GM19043 (cell line): Measurements from ENCODE around the gene RSPRY1.

Source experiments
- ATAC-seq: cut with Tn5 transposase; IDR thresholded peaks from one replicate; pipeline ENCODE4 v1.9.1; 2021; ENCODE audit warnings: low read depth; ENCODE audit not compliant: unreplicated experiment

Gene RSPRY1

DNA sequence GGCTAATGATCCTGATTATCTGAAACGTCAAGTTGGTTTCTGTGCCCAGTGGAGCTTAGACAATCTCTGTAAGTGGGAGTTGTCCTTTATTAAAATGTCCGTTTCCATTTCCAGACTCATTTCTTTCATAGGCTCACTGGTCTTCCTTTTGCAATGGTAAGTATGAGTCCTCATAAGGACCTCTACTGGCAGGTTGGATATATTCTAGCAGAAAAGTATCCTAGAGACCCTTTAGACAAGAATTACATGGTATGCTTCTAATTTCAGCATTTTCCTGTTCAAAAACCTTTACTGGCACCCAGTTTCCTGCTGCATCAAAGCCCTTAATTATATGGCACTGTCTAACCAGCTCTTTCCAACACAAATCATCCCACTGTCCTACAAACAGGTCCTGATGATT, 30.8 kb downstream of the RSPRY1 start:
- ATAC-seq, result no peak

DNA sequence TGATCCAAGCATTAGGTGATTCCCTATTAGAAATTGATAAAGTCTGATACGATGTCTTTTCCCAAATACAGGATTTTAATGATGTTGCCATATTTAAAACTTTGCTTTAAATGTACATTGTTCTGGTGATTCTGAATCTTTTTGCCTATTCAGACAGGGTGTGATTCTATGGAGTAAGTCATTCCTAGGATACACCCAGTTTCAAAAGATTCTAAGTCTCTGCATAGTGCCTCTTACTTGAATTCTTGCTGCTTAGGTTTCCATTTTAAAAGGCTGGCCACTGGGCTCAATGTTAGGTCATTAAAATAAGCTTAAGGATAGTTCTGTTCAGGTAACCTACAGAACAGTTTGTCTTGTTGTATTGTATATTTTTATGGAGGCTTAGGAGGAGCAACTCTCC, 36.9 kb downstream of the RSPRY1 start:
- no peak for ATAC-seq

DNA sequence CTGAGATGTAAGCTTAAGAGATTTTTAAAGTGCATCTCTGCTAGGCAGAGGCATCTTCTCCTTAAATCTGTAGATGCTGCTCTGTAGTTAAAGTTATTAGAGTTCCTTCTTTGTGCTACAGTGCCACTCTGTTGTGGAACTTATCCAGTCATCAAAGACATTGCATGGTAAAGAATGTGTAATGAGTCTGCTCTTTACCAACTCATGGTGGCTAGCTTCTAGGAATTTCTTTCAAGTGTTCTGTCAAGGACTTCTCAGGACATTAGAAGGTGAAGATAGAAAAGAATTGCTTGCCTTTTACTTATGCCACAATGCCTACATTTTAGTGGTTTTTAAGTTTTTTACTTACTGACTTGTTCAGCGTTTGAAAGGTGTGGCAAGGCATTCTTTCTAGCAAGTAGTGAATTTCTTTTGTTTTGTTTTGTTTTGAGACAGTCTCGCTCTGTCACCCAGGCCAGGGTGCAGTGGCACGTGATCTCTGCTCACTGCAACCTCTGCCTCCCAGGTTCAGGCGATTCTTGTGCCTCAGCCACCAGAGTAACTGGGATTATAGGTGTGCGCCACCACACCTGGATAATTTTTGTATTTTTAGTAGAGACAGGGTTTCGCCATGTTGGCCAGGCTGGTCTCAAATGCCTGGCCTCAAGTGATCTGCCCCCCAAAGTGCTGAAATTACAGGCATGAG, 38.7 kb downstream of the RSPRY1 start:
- no peak for ATAC-seq

DNA sequence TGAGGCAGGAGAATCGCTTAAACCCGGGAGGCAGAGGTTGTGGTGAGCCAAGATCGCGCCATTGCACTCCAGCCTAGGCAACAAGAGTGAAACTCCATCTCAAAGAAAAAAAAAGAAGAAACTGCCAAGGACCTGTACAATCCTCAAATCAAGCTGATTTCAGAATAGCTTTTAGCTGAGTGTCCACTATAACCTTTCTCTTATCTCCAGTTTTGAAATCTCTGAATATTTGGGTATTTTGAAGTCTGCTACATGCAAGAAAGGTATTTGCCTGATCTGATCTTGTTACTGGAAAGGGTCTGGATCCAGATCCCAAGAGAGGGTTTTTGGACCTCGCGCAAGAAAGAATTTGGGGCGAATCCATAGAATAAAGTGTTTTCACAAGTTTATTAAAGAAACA, 39.8 kb downstream of the RSPRY1 start:
- no peak for ATAC-seq

DNA sequence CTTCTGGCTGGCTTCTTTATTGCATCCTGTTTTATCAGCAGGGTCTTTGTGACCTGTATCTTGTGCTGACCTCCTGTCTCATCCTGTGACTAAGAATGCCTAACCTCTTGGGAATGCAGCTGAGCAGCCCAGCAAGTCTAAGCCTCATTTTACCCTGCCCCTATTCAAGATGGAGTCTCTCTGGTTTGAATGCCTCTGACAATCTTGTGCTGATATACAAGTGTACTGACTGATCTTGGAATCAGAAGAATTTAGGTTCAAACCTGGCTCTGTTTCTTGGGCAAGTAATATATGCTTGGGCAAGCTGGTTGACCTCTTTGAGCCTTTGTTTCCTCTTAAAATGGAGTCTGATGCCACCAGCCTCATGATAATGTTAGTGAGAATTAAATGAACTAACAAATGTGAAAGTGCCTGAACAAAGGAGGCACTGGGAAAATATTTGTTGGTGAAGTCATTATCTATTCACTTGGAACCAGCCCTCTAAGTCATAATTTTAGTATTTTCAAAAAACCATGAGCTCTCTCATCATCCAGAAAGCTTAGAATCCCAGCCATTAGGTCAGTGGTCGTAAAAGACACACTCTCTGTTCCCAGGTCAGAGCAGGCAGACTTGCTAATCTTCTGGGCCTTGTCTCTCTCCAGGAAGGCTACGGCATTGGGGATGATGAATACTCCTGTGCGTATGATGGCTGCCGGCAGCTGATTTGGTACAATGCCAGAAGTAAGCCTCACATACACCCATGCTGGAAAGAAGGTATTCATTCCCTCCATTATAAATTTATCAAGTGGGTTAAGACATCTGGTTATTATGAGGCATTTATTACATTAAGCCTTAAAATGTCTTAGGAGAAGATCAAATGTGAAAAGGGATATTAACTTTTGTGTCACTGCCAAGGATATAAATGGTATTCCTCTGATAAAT, 40.8 kb downstream of the RSPRY1 start:
- ATAC-seq, result no peak

DNA sequence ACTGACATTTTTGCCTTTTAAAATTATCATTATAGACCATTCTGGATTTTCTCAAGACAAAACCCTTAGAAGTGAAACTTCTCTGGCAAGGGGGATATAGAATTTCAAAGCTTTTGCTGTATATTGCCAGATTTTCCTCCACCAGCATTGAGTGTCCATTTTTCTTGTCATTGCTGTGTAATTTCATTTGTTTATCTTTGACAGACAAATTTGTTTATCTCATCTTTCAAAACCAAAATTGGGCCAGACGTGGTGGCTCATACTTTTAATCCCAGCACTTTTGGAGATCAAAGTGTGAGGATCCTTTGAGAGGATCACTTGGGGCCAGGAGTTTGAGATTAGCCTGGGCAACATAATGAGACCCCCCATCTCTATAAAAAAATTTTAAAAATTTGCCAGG, 43.0 kb downstream of the RSPRY1 start:
- no peak for ATAC-seq

DNA sequence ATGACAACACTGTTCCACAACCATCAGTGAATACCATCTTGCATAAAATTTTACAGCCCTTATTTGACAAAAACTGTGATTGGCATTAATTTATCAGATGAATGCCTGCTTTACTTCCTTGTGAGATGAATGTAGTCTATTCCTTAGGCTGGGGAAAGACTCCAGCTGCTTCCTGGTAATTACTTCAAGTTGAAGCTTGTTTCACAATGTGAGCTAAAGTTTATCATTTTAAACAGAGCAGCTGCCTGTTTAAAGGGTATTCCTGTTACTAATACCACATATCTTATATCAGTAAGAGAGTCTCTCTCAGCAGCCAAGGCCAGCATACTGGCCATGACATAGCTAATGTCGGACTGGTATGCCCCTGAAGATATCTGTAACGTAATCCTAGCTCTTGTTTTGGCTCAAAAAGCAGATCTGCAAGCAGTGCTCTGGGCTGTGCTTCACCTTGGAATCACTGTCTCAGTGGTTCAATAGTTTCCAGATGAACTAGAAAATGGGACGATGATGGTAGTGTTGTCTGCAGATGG, 45.8 kb downstream of the RSPRY1 start:
- ATAC-seq, result no peak

DNA sequence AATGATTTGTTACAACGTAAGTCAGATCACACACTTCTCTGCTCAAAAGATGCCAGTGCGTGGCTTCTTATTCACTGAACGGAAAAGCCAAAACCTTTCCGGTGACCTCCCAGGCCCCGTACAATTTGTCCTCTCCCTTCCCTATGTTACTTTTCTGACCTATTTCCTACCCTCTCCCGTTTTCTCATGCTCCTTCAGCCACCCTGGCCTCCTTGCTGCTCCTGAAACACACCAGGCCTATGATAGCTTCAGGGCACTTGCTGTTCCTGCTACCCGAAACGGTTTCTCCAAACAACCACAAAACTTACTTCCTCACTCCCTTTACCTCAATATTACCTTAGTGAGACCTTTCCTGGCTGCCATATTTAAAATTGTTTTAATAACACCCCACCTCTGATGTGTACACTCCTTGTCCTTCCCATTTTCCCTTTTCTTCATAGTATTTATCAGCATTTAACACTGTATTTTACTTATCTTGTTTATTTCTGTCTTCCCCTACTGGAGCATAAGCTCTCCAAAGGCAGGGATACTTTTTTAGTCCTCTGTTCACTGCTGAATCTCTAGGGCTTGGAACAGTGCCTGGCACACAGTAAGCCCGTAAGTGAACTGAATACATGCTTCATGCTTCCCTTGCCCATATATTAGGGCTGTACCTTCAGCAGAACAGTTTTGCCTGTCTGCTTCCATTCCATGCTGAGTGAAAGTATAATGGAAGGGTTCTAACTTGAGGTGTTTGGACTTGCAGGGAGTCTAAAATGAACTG, 48.0 kb downstream of the RSPRY1 start:
- no peak for ATAC-seq

DNA sequence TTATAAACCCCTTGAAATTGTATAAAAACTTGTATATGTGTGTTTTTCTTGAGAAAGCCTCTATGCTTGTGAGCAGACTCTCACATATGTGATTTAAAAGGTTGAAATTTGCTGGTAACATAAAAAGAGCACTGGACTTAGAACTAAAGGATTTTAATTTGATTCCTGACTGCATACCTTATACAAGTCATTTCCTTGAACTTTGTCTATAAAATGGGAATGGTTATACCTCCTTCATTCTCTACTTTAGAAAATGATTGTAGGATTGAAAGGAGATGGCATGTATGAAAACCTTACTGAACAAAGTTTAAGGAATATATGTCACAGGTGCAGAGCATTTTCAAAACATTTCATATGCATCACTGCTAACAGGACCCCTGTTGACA, 48.6 kb downstream of the RSPRY1 start:
- ATAC-seq, result no peak

DNA sequence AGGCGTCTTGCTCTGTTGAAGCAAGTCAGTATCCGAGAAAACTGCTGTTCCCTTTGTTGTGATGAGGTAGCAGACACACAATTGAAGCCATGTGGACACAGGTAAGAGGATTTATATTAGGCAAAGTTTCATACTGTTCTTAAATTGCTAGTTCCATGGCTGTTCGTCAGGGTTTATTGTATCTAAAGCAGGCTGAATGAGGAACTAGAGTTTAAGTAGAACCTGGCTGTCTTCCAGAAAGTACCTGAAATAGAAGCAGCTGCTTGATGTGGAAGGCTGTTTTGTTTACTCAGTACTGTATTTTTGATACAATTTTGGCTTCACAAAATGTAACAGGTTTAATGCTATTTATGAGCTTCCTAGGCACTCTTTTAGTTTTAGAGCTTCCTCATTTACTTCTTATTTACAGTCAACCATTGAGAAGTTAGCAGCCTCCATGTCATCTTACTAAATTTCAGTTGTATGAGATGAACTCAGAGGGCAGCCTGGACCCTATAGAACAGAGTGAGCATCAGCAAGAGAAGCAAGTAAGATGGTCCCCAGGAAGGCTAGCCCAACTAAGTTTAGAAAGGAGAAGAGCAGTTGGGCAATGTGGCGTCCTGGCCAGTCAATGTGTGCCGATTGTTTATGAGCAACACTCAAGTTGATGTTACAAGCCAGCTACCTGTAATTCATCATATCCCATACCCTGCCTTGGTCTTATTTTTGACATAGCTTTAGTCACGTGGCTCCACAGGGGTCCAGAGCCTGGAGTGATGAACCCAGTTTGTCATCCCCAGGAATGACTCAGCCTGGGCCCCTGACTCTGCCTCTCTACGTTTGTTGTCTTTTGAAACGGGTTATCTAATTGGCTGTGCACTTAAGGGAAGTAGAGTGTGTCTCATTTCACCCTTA, 49.2 kb downstream of the RSPRY1 start:
- ATAC-seq, result no peak

DNA sequence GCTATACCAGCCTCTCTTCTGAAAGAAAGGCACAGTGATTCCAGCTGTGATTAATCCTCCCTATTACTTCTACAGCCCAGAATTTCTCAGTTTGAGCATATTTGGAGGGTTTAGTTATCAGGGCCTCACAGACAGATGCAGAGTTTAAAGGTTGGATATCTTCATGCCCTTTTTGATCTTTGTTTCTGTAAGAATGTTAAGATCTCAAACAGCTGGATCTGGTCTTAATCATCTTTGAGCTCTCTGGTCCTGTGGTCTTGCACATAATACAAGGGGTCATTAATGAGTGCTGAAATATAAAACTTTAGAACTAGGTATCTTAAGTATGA, 49.9 kb downstream of the RSPRY1 start:
- no peak for ATAC-seq

DNA sequence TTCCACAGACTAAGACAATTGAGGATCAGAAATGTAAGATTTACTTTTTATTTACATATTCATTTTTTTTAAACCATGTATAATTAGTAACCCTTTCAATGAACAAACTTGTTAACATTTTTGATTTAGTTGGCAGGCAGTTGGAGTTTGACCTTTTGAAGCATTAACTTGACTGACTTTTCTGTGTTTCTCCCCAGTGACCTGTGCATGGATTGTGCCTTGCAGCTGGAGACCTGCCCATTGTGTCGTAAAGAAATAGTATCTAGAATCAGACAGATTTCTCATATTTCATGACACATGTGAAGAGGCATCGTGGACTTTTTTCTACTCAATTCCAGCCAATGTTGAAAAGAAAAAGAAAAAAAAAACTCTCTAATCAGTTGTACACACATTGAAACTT, 52.6 kb downstream of the RSPRY1 start:
- no peak for ATAC-seq

DNA sequence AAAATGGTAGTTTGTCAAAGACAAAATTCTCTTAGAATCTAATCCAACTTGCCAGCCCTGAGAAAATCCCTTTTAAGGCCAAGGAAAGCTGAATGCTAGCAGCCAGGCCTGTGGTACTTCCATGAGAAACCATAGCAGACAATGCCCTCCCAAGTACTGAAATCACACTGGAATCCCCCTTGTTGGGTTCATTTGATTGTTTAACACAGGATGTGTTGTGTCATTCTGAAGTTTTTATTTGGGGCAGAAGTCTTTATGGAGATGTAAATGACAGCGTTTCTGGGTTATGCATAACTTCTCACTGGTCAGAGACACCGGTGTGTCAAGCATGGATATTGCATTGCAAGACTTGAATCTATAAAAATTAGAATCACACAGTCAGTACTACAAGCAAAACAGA, 53.0 kb downstream of the RSPRY1 start:
- ATAC-seq, result no peak

DNA sequence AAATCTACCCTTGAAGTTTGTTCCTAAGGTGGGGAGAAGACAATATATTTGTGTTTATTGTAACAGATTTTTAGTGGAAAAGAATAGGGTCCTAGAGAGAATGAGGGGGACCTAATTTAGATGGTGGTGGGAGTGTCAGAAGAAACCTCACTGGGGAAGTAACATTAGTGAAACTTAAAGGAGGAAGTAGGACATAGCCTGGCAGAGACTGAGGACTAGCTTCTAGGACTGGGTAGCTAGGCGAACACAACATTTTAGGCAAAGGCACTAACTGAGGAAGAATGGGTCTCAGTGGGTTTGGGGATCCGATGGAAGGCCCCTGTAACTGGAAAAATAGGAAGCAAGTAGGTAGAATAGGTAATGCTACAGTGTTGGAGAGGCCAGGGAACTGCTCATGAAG, 54.7 kb downstream of the RSPRY1 start:
- ATAC-seq, result no peak

DNA sequence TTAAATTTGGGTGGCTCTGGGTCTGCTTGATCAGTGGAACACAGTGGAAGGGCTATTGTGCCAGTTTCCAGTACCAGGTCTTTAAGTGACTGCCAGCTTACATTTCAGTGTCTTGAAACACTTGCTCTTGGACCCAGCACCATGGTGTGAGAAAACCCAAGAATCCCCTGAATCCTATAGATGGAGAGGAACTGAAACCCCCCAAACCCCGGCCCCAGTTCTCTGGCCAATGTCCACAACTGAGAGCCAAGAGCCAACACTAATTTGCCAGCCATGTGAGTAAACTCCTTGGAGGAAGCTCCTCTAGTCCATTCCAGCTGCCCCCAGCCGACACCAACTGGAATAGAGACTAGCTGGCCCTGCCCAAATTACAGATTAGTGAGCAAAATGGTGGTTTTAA, 56.5 kb downstream of the RSPRY1 start:
- ATAC-seq, result no peak

DNA sequence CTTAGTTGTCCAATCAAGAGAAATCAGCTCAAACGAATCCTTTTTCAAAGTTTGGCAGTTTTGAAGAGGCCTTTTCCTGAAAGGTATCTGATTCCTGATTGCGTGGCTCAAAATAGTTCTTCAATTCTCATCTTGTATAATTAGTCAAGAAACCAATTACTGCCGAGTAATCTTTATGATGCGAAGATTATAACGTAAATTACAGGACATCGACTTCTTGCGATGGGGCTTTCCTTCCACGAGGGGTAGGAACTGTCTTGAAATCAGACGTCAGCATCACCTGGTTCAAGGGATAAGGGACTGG, 58.3 kb downstream of the RSPRY1 start:
- peak; percentile 22 for ATAC-seq

DNA sequence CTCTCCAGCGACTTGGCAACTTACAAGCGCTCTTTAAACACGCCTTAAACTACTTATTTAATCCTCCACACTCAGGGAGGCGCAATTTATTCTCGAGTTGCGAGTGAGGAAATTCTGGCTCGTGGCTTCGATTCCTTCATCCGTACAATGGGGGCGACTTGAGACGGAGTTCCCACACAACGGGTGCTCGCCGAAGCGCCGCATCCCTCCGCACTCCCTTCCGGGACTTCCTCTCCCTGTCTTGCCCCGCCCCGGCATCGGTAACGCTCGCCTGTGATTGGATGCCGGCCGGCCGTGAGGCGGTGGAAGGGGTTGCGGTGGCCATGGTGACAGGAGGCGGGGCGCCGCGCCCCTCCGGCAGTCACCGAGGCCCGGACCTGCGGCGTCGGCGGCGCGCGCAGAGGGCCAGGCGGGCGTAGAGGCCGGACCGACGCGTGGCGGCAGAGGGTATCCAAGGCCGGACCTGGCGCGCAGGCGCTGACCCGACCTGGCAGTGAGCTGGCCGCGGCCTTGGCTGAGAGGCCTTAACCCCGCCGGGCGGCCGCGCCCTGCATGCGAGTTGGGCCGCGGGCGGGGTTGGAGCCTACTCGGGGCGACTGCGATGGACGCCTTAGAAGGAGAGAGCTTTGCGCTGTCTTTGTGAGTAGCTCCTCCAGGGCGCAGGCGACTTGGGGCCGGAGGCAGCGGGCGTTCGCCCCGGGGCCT, 58.8 kb downstream of the RSPRY1 start, which contains the start of gene ARL2BP:
TSS of gene ARL2BP (plus strand) at position 493 of the 705 bp plus-strand sequence. CDS start at position 602, 109 bp downstream.
- peak; percentile 92 for ATAC-seq

DNA sequence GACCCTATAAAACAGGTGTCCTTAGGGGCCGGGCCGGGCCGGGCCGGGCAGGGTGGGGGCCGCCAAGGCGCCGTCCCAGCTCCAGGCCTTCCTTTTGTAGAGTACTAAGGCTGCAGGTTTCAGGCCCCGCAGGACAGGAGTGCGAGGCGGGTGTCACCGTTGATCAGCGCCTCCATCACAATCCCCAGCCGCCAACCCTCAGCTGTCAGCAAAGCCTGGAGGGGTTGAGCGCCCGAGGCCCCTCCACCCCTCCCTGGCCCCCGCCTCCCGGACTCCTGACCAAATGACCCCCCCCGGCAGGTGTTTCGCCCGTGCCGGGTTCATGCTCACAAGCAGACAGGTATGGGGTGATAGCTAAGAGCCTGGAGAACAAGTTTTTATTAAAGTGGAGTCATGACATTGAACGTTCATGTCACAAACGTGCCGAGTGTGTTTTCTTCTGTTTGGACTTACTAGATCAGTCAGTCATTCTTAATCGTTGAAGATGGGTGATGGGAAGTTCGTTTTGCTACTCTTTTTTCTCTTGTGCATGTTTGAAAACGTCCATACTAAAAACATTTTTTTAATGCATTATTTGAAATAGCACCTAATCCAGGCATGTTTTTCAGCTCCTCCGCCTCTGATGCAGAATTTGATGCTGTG, 59.5 kb downstream of the RSPRY1 start:
- peak; percentile 16 for ATAC-seq

DNA sequence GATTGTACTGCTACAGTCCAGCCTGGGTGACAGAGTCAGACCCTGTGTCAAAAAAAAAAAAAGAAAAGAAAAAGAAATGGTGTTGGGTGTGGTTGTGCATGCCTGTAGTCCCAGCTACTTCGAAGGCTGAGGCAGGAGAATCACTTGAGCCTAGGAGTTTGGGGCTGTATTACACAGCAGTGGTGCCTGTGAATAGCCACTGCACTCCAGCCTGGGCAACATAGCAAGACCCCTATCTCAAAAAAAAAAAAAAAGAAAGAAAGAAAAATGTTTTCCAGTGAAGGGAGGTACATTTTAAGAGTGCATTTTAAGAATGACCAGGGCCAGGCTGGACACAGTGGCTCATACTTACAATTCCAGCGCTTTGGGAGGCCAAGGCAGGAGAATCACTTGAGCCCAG, 65.2 kb downstream of the RSPRY1 start:
- no peak for ATAC-seq
